Neuronal stem cell (in vitro differentiated cells): ENCODE data around the gene TEAD4.

Source experiments
- DNase-seq: peaks from one replicate; pipeline ENCODE4 v3.0.0-alpha.2; 2013; ENCODE audit warnings: low spot score
- H2AFZ ChIP-seq: one replicate; pipeline ENCODE4 v1.6.1; 2013; ENCODE audit warnings: mild to moderate bottlenecking, low read length, inconsistent platforms
- H2AK5ac ChIP-seq: 2 replicates; pipeline ENCODE4 v1.6.1; 2013; ENCODE audit warnings: low read depth, mild to moderate bottlenecking, inconsistent platforms, low read length, moderate library complexity, mixed read lengths
- H2BK120ac ChIP-seq: 2 replicates; pipeline ENCODE4 v1.6.1; 2013; ENCODE audit warnings: low read depth, mild to moderate bottlenecking, inconsistent platforms, low read length, moderate library complexity, mixed read lengths
- H2BK12ac ChIP-seq: one replicate; pipeline ENCODE4 v1.6.1; 2013; ENCODE audit warnings: low read length, inconsistent platforms
- H2BK15ac ChIP-seq: 2 replicates; pipeline ENCODE4 v1.6.1; 2013; ENCODE audit warnings: mild to moderate bottlenecking, low read length, inconsistent platforms, mixed read lengths
- H2BK5ac ChIP-seq: one replicate; pipeline ENCODE4 v1.6.1; 2013; ENCODE audit warnings: inconsistent platforms, mild to moderate bottlenecking, low read length, moderate library complexity
- H3K14ac ChIP-seq: one replicate; pipeline ENCODE4 v1.6.1; 2013; ENCODE audit warnings: low read length, inconsistent platforms
- H3K18ac ChIP-seq: 2 replicates; pipeline ENCODE4 v1.6.1; 2013; ENCODE audit warnings: low read length, inconsistent platforms
- H3K23ac ChIP-seq: 2 replicates; pipeline ENCODE4 v1.6.1; 2013; ENCODE audit warnings: low read depth, mild to moderate bottlenecking, mixed read lengths, low read length, inconsistent platforms; ENCODE audit not compliant: poor library complexity
- H3K27ac ChIP-seq: replicated peaks from 3 replicates; pipeline ENCODE4 v1.5.1; 2013; ENCODE audit warnings: low read length, inconsistent platforms
- H3K27me3 ChIP-seq, 3 experiments: 2 replicates each; pipeline ENCODE4 v1.6.1; 2013; ENCODE audit warnings: low read length in 3 of 3, mild to moderate bottlenecking in 2 of 3, inconsistent platforms in 1 of 3, low read depth in 1 of 3, mixed read lengths in 1 of 3, moderate library complexity in 1 of 3; ENCODE audit not compliant: control insufficient read depth in 3 of 3, insufficient read depth in 3 of 3
- H3K36me3 ChIP-seq, 2 donors: replicated peaks in 1 of 2; 2 replicates each; pipeline ENCODE4 v1.6.1; 2013; ENCODE audit warnings: low read length in 2 of 2; ENCODE audit not compliant: control insufficient read depth in 2 of 2, insufficient read depth in 2 of 2
- H3K4ac ChIP-seq: 2 replicates; pipeline ENCODE4 v1.6.1; 2013; ENCODE audit warnings: inconsistent platforms, mild to moderate bottlenecking, low read length, moderate library complexity
- H3K4me1 ChIP-seq, 2 donors: 1 replicate in 1 of 2; 2 replicates in 1 of 2; pipeline ENCODE4 v1.6.1; 2013; ENCODE audit warnings: low read length in 2 of 2, low read depth in 1 of 2; ENCODE audit not compliant: control insufficient read depth in 2 of 2, insufficient read depth in 1 of 2
- H3K4me2 ChIP-seq: one replicate; pipeline ENCODE4 v1.6.1; 2013; ENCODE audit warnings: mild to moderate bottlenecking, low read length, inconsistent platforms; ENCODE audit not compliant: insufficient read depth, poor library complexity, severe bottlenecking
- H3K4me3 ChIP-seq, 2 donors: 2 replicates each; pipeline ENCODE4 v1.5.1; 2013; ENCODE audit warnings: low read length in 2 of 2, mild to moderate bottlenecking in 2 of 2, inconsistent platforms in 1 of 2, moderate library complexity in 1 of 2
- H3K79me1 ChIP-seq: one replicate; pipeline ENCODE4 v1.6.1; 2013; ENCODE audit warnings: low read depth, mild to moderate bottlenecking, inconsistent platforms, low read length, moderate library complexity
- H3K9ac ChIP-seq: one replicate; pipeline ENCODE4 v1.6.1; 2013; ENCODE audit warnings: mild to moderate bottlenecking, low read depth, low read length, inconsistent platforms; ENCODE audit not compliant: poor library complexity
- H3K9me3 ChIP-seq, 2 donors: replicated peaks in 1 of 2; 2 replicates each; pipeline versions ENCODE3 to v1.6.1; 2013; ENCODE audit warnings: low read length in 2 of 2, mild to moderate bottlenecking in 2 of 2, inconsistent platforms in 1 of 2, low read depth in 1 of 2, mixed read lengths in 1 of 2, moderate library complexity in 1 of 2; ENCODE audit not compliant: control insufficient read depth in 2 of 2, insufficient read depth in 1 of 2
- H4K8ac ChIP-seq: one replicate; pipeline ENCODE4 v1.6.1; 2013; ENCODE audit warnings: low read depth, mild to moderate bottlenecking, inconsistent platforms, low read length, moderate library complexity
- H4K91ac ChIP-seq: one replicate; pipeline ENCODE4 v1.6.1; 2013; ENCODE audit warnings: low read length, low read depth, mild to moderate bottlenecking, inconsistent platforms; ENCODE audit not compliant: poor library complexity
- WGBS, 2 donors: extraction: QIAGEN DNeasy Blood & Tissue Kit; methylation state at CpG; one replicate each; pipeline ENCODE4 v1.1.7; 2013; ENCODE audit warnings: missing lambda C conversion rate in 2 of 2, mixed read lengths in 1 of 2; ENCODE audit not compliant: insufficient read length in 2 of 2, insufficient replicate concordance in 1 of 2; ENCODE audit errors: extremely low coverage in 2 of 2; 5-methylcytosine and 5-hydroxymethylcytosine counted together

TEAD4 gene

DNA sequence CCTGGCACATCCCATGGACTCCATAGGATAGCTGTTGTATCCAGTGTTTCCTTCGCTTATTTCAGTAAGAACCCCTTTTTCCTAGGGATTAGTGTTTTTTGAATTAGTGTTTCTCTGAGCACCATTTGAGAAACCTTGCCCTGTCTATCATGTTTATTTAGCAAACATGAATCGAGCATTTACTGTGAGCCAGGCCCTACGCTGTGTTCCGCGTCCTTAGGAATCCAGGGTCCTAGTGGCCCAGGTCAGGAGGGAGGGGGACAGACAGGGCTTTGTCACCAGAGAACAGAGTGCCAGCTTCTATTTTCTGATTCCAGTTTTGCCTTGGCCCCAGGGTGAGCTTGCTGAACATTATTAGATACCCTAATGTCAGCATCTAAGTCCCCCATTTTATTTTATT lies 2.5 kb downstream of the TEAD4 start:
- Histone ChIP-seq H2AFZ (no peak overlapping the region), H3K4me1 (peaks cover 26 to 28% of the 10 kb centered on the region in 2 donors), H4K91ac (no peak overlapping the region), H3K23ac (no peak overlapping the region), H3K4ac (no peak overlapping the region), H3K9me3 (no peaks in the 10 kb centered on the region), H3K27ac (no peak overlapping the region), H2BK12ac (no peak overlapping the region), H3K36me3 (peaks cover 0 to 10% of the 10 kb centered on the region in 2 donors), H4K8ac (no peak overlapping the region), H2BK120ac (no peak overlapping the region), H2BK5ac (no peak overlapping the region), H2BK15ac (no peak overlapping the region), H3K18ac (no peak overlapping the region), H3K14ac (no peak overlapping the region), H3K9ac (no peak overlapping the region), H3K27me3 (peaks cover 0 to 9% (median 0%) of the 10 kb centered on the region in 3 experiments), H2AK5ac (no peak overlapping the region), H3K4me3 (no peak overlapping the region), H3K4me2 (no peak overlapping the region), H3K79me1 (peaks cover 8% of the 10 kb centered on the region)
- no CpG with 5 or more reads among the region's 5 CpGs for WGBS, 2 donors
- no peak for DNase-seq

DNA sequence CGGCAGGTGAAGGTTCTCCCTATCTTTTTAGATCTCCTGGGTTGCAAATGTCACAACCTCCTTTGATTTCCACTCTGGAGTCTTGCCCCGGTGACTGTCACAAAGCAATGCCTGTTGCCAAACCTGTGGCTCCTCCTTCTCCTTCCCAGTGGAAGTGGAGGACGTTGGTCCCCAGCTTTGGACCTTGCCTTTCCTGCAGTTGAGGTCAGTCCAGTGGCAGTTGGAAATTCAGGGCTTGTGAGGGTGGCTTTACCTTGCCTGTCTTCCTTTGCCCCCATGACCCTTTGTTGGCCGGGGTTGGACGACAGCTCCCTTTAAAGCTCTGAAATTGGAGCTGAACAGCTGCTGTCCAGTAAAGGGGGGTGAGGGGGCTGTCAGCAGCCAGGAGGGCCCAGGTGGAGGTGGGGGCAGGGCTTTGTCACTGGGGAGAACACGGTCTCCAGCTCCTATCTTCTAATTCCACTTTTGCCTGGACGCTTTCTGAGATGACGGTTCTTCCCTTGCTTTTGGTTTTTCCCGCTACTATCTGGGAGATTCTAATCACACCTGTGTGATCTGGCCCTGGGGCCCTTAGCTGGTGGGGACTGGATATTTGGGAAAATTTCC lies 4.1 kb downstream of the TEAD4 start:
- no peak for DNase-seq
- Histone ChIP-seq H3K4me1 (peaks cover 26% of the 10 kb centered on the region in 2 donors), H3K14ac (no peak overlapping the region), H3K27me3 (peaks cover 0 to 9% (median 0%) of the 10 kb centered on the region in 3 experiments), H4K91ac (no peak overlapping the region), H3K18ac (no peak overlapping the region), H3K9ac (no peak overlapping the region), H3K79me1 (peaks cover 10% of the 10 kb centered on the region), H3K36me3 (peaks cover 0 to 10% of the 10 kb centered on the region in 2 donors), H3K23ac (no peak overlapping the region), H2BK12ac (no peak overlapping the region), H2AFZ (no peak overlapping the region), H3K4ac (no peak overlapping the region), H2AK5ac (no peak overlapping the region), H2BK15ac (no peak overlapping the region), H2BK5ac (no peak overlapping the region), H2BK120ac (no peak overlapping the region), H3K27ac (no peak overlapping the region), H3K4me2 (peak overlapping the region; percentile 20), H4K8ac (no peak overlapping the region), H3K9me3 (no peaks in the 10 kb centered on the region), H3K4me3 (no peak overlapping the region)
- WGBS, 2 donors = no CpG with 5 or more reads among the region's 9 CpGs

DNA sequence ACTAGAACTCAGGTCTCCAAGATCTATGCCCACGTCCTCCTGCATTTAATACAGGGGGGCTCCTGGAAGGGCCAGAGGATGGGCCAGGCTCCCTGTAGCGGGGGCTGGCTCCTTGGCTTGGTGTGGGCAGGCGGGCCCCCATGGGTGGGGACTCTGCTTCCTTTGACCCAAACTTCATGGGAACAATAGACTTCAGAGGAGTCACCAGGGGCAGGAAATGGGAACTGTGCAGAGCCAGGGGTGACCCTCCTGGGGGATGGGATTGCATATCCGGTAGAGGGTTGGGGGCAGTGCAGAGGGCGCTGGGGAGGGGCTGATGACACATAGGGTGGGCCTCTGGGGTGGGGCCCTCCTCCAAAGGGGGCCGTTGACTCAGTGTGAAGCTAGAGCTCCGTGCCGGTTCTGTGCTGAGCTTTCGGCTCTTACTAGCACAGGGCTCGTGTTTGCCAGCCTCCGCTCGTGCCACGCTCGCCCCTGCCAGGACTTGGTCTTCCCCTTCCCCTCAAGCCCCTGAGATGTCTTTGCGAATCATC lies 4.6 kb downstream of the TEAD4 start:
- no peak for DNase-seq

DNA sequence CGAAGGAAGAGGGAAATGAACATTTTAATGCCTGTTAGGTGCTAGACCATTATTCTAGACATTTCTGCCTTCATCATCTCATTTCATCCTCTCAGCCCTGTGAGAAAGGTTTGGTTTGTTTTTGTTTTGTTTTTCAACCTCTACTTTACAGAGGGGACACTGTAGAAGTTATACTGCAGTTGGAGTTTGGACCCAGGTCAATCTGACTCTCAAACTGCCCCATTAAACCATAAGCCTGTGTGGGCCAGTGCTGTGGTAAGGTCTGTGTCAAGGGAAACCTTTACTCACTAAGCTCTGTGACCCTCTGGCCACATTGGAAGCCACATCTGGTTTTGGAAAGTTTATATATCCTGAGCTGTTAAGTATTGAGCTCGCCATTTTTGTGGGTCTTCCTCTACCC lies 8.5 kb downstream of the TEAD4 start:
- H3K79me1 ChIP-seq = peaks cover 10% of the 10 kb centered on the region
- peaks cover 5 to 26% of the 10 kb centered on the region in 2 donors for H3K36me3 ChIP-seq
- no peak overlapping the region for H3K23ac ChIP-seq
- no peak overlapping the region for H3K14ac ChIP-seq
- no peaks in the 10 kb centered on the region for H3K9me3 ChIP-seq
- no peak overlapping the region for H2BK15ac ChIP-seq
- H4K91ac ChIP-seq = no peak overlapping the region
- no peak overlapping the region for H2BK12ac ChIP-seq
- no peaks in the 10 kb centered on the region for H3K27me3 ChIP-seq
- H3K4ac ChIP-seq = no peak overlapping the region
- H4K8ac ChIP-seq = no peak overlapping the region
- H3K4me1 ChIP-seq = peaks cover 12 to 14% of the 10 kb centered on the region in 2 donors
- H2AK5ac ChIP-seq = no peak overlapping the region
- no peak overlapping the region for H3K4me3 ChIP-seq
- no peak overlapping the region for H2AFZ ChIP-seq
- no peak overlapping the region for H3K4me2 ChIP-seq
- no peak overlapping the region for H3K9ac ChIP-seq
- no peak overlapping the region for H3K18ac ChIP-seq
- no peak overlapping the region for H2BK120ac ChIP-seq
- no peak for DNase-seq
- WGBS, 2 donors = no CpG with 5 or more reads among the region's 2 CpGs
- no peak overlapping the region for H2BK5ac ChIP-seq
- H3K27ac ChIP-seq = no peak overlapping the region

More for the DNA sequence above, 4.6 kb downstream of the TEAD4 start:
- Histone ChIP-seq H3K27ac (no peak overlapping the region), H2BK15ac (peak overlapping the region; percentile 91), H3K36me3 (peaks cover 0 to 13% of the 10 kb centered on the region in 2 donors), H3K4ac (no peak overlapping the region), H2BK120ac (no peak overlapping the region), H3K9ac (no peak overlapping the region), H3K4me1 (peaks cover 24 to 26% of the 10 kb centered on the region in 2 donors), H2BK5ac (peak overlapping the region; percentile 42), H2BK12ac (no peak overlapping the region), H3K9me3 (no peaks in the 10 kb centered on the region), H3K79me1 (peaks cover 10% of the 10 kb centered on the region), H3K27me3 (peaks cover 0 to 9% (median 0%) of the 10 kb centered on the region in 3 experiments), H2AFZ (peak overlapping the region; percentile 5), H4K8ac (no peak overlapping the region), H3K23ac (peak overlapping the region; percentile 66), H3K14ac (peak overlapping the region; percentile 84), H3K4me3 (peak overlapping the region in 1 of 2 donors; percentile 27), H2AK5ac (peak overlapping the region; percentile 88), H3K4me2 (no peak overlapping the region), H3K18ac (peak overlapping the region; percentile 85), H4K91ac (no peak overlapping the region)
- no CpG with 5 or more reads among the region's 15 CpGs for WGBS, 2 donors
